ENCODE measurements around the gene FCRLB. TPM values are rescaled to one million over a fixed set of nuclear protein-coding genes. Genes with fewer than 3 reads are reported as not detected.

The FCRLB gene
- total and polyA plus RNA-seq, 9 of the 15 experiments (the other 6 are each of a cell fraction or from before 2014, with no cell fraction given), result 0.20 to 4.6 (median 1.3) TPM

GRCh38 chr1:161766102-161766981 is 45.0 kb downstream of the FCRLB start, which contains the start of gene ATF6 (continued):
- TF ChIP-seq, protein P1, sequence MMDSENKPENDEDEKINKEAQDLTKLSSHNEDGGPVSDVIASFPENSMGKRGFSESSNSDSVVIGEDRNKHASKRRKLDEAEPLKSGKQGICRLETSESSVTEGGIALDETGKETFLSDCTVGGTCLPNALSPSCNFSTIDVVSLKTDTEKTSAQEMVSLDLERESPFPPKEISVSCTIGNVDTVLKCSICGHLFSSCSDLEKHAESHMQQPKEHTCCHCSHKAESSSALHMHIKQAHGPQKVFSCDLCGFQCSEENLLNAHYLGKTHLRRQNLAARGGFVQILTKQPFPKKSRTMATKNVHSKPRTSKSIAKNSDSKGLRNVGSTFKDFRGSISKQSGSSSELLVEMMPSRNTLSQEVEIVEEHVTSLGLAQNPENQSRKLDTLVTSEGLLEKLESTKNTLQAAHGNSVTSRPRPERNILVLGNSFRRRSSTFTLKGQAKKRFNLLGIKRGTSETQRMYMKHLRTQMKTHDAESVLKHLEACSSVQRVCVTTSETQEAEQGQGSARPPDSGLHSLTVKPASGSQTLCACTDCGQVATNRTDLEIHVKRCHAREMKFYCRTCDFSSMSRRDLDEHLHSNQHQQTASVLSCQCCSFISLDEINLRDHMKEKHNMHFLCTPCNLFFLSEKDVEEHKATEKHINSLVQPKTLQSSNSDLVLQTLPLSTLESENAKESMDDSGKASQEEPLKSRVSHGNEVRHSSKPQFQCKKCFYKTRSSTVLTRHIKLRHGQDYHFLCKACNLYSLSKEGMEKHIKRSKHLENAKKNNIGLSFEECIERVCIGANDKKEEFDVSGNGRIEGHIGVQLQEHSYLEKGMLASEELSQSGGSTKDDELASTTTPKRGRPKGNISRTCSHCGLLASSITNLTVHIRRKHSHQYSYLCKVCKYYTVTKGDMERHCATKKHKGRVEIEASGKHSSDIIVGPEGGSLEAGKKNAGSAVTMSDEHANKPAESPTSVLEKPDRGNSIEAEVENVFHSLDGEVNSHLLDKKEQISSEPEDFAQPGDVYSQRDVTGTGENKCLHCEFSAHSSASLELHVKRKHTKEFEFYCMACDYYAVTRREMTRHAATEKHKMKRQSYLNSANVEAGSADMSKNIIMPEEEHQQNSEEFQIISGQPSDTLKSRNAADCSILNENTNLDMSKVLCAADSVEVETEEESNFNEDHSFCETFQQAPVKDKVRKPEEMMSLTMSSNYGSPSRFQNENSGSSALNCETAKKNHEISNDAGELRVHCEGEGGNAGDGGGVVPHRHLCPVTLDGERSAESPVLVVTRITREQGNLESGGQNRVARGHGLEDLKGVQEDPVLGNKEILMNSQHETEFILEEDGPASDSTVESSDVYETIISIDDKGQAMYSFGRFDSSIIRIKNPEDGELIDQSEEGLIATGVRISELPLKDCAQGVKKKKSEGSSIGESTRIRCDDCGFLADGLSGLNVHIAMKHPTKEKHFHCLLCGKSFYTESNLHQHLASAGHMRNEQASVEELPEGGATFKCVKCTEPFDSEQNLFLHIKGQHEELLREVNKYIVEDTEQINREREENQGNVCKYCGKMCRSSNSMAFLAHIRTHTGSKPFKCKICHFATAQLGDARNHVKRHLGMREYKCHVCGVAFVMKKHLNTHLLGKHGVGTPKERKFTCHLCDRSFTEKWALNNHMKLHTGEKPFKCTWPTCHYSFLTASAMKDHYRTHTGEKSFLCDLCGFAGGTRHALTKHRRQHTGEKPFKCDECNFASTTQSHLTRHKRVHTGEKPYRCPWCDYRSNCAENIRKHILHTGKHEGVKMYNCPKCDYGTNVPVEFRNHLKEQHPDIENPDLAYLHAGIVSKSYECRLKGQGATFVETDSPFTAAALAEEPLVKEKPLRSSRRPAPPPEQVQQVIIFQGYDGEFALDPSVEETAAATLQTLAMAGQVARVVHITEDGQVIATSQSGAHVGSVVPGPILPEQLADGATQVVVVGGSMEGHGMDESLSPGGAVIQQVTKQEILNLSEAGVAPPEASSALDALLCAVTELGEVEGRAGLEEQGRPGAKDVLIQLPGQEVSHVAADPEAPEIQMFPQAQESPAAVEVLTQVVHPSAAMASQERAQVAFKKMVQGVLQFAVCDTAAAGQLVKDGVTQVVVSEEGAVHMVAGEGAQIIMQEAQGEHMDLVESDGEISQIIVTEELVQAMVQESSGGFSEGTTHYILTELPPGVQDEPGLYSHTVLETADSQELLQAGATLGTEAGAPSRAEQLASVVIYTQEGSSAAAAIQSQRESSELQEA (IDR thresholded peaks at IDR 0.05; ENCODE audit: low read depth), result peak; percentile 100
- TF ChIP-seq NR2C1 (IDR thresholded peaks at IDR 0.05) (no peak), NR2C1 (tag; IDR thresholded peaks at IDR 0.05) (no peak; the same call in 1 of the 2 replicates), ZNF280A (IDR thresholded peaks at IDR 0.05; ENCODE audit: low read depth, partially characterized antibody) (no peak), ZFX (CRISPR knock-in tag; IDR thresholded peaks at IDR 0.05) (peak; percentile 73), JUN (IDR thresholded peaks at IDR 0.05; ENCODE audit: borderline replicate concordance, low read depth, low read length) (peak; percentile 70), JUN (CRISPR knock-in tag; IDR thresholded peaks at IDR 0.05; ENCODE audit: borderline replicate concordance) (no peak), ZKSCAN1 (IDR thresholded peaks at IDR 0.05; ENCODE audit: low read depth, low read length) (no peak), DNMT1 (IDR thresholded peaks at IDR 0.05) (no peak), ZKSCAN8 (CRISPR knock-in tag; IDR thresholded peaks at IDR 0.05) (no peak), TSHZ1 (CRISPR knock-in tag; IDR thresholded peaks at IDR 0.05) (no peak), SIN3B (IDR thresholded peaks at IDR 0.05; ENCODE audit: low read depth) (peak; percentile 88), ZNF785 (CRISPR knock-in tag; IDR thresholded peaks at IDR 0.05) (no peak), THAP7 (CRISPR knock-in tag; IDR thresholded peaks at IDR 0.05) (no peak)

Data from K562 (cell line).